C4-2B (cell line): Measurements from ENCODE around the gene SEZ6L2.

Experiments used
- CTCF ChIP-seq: fragments of 450-650 bp; conservative IDR thresholded peaks from 2 replicates; pipeline ENCODE4 v1.5.1; 2017; ENCODE audit warnings: mild to moderate bottlenecking
- ZFX ChIP-seq: fragments of 450-650 bp; IDR thresholded peaks from 2 replicates; pipeline ENCODE4 v1.6.1; 2017

GRCh38 chr16:29925781-29926710, 26.7 kb upstream of the SEZ6L2 start, which contains the start of gene KCTD13:
- TF ChIP-seq CTCF (no peak), ZFX (peak; percentile 60)
